ENCODE results near the gene HLA-DOB. TPM values are rescaled to one million over a fixed set of nuclear protein-coding genes. Genes with fewer than 3 reads are reported as not detected.

HLA-DOB gene
- 1.7 and 2.0 TPM in 2 replicates for total RNA-seq (2014; rRNA removed; shearing (Covaris generic))

DNA sequence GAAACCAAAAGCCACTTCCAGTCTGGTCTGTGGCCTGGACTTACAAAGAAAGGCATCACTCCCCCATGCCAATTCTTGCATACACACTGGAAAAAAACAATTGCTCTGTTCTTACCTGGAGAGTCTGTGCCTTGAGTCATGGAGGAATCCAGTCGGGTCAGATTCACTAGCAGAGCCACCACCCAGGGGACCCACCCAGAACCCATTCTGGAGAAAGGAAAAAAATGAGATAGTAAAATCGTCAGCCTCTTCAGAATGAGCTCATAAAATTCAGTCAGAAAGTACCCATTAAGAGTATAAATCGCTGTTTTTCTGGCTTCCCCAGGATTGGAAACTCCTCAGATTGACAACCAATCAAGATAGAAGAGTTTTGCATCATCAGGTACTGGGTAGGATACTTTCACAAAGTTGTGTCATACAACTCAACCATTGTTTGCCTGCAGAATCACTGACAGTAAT is at the start of gene HLA-DOB:
TSS of gene HLA-DOB (minus strand) at position 257 of the 459 bp plus-strand sequence. CDS start at position 206, 51 bp downstream.

GRCh38 chr6:32853541-32854375 is 37.0 kb upstream of the HLA-DOB start, which contains the start of the genes PSMB9 and TAP1:
Gene PSMB9, plus strand, starts transcription at chr6:32854192. Its CDS starts 38 bp downstream, at chr6:32854230.
Gene TAP1, minus strand, starts transcription at chr6:32853704. Its CDS starts 68 bp downstream, at chr6:32853636.

DNA sequence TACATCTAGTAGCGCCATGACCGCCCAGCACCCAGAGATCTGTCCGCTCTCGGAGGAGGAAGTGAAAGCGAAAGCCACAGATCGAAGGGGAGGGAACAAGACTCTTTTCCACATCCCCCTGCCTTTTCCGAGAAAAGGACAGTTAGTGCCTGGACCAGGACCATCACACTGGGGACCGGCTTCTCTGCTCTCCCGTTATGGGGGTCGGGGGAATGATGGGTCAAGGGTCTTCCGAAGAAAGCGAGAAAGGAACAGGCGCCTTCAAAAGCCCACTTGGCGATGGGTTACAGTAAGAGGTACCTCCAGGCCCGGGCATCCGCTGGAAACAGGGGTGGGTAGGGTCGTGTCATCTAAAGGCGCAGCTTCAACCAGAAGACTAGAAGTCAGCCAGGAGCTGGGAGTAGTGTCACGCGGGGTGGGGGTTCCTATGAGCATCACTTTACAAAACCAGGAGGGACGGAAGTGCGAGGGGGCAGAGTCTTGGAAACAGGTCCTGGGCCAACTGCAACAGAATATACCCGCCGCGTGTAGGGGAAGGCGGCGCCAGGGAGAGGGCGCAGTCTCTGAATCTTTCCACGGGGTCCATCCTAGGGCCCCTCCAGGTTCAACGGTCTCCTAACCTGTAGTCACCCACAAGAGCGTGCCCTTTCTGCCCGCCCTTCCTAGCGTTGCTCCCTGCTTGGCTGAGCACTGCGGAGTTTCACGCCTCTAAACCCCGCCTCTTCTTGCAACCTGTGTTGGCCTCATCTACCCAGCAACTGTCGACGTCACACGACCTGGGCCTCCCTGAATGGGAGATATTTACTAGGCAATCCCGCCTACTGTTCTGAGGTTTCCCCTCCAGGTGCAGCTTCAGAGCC is 27.4 kb upstream of the HLA-DOB start, which contains the start of gene PSMB8:
TSS of gene PSMB8 (minus strand) at position 69 of the 860 bp plus-strand sequence. CDS start at position 18, 51 bp downstream.

GRCh38 chr6:32838114-32838958 is 21.5 kb upstream of the HLA-DOB start, which contains the start of gene TAP2:
Gene TAP2, minus strand, starts transcription at chr6:32838739. Its CDS starts 506 bp downstream, at chr6:32838233.

GRCh38 chr6:32763421-32763820 is 53.4 kb downstream of the HLA-DOB start, which contains the start of gene HLA-DQB2:
Gene HLA-DQB2, minus strand, starts transcription at chr6:32763532. Its CDS starts 62 bp downstream, at chr6:32763470.

Other genes starting within 250 kb of the HLA-DOB start
- gene HLA-DRB1, start 227.2 kb downstream of the HLA-DOB start, total RNA-seq (2014; rRNA removed; shearing (Covaris generic)) = 67.3 and 68.2 TPM in 2 replicates
- gene HLA-DQA1, start 179.6 kb downstream of the HLA-DOB start, total RNA-seq (2014; rRNA removed; shearing (Covaris generic)) = 1.9 and 2.0 TPM in 2 replicates
- gene HLA-DQB1, start 150.3 kb downstream of the HLA-DOB start, total RNA-seq (2014; rRNA removed; shearing (Covaris generic)) = 3.1 and 8.3 TPM in 2 replicates
- gene HLA-DQA2, start 75.6 kb downstream of the HLA-DOB start, total RNA-seq (2014; rRNA removed; shearing (Covaris generic)) = 3.1 and 3.8 TPM in 2 replicates
- 0.19 TPM in 1 of 2 replicates, not detected in the other for gene HLA-DQB2, start 53.5 kb downstream of the HLA-DOB start, total RNA-seq (2014; rRNA removed; shearing (Covaris generic))
- 55.3 and 58.2 TPM in 2 replicates for gene TAP2, start 21.7 kb upstream of the HLA-DOB start, total RNA-seq (2014; rRNA removed; shearing (Covaris generic))
- gene PSMB8, start 27.0 kb upstream of the HLA-DOB start, total RNA-seq (2014; rRNA removed; shearing (Covaris generic)) = 57.1 and 59.6 TPM in 2 replicates
- gene TAP1, start 36.7 kb upstream of the HLA-DOB start, total RNA-seq (2014; rRNA removed; shearing (Covaris generic)) = 21.4 and 24.1 TPM in 2 replicates
- gene PSMB9, start 37.2 kb upstream of the HLA-DOB start, total RNA-seq (2014; rRNA removed; shearing (Covaris generic)) = 23.9 and 29.9 TPM in 2 replicates
- gene HLA-DMB, start 124.0 kb upstream of the HLA-DOB start, total RNA-seq (2014; rRNA removed; shearing (Covaris generic)) = 16.0 and 16.5 TPM in 2 replicates
- gene HLA-DMA, start 136.1 kb upstream of the HLA-DOB start, total RNA-seq (2014; rRNA removed; shearing (Covaris generic)) = 46.9 and 55.9 TPM in 2 replicates
- gene BRD2, start 151.6 kb upstream of the HLA-DOB start, total RNA-seq (2014; rRNA removed; shearing (Covaris generic)) = 171 and 216 TPM in 2 replicates
- 4.1 and 4.3 TPM in 2 replicates for gene HLA-DOA, start 192.6 kb upstream of the HLA-DOB start, total RNA-seq (2014; rRNA removed; shearing (Covaris generic))